Breast epithelium (tissue), 3 donors: ENCODE results near the gene KCNIP3.

Experiments used
- POLR2A ChIP-seq: fragments of 450-650 bp; IDR thresholded peaks from one replicate; pipeline ENCODE4 v1.6.1; 2016; ENCODE audit warnings: antibody characterized with exemption, mild to moderate bottlenecking, moderate library complexity
- POLR2AphosphoS5 ChIP-seq, 3 donors: sonication (generic); formaldehyde crosslinking; IDR thresholded peaks; one replicate each; pipeline ENCODE4 v1.6.1; 2017; ENCODE audit warnings: antibody characterized with exemption in 3 of 3
- TF ChIP-seq, protein P1 (sequence below), 3 donors: fragments of 450-650 bp; IDR thresholded peaks; one replicate each; pipeline ENCODE4 v1.5.1; 2016 to 2017; ENCODE audit warnings: antibody characterized with exemption in 3 of 3, mild to moderate bottlenecking in 3 of 3, moderate library complexity in 3 of 3

DNA sequence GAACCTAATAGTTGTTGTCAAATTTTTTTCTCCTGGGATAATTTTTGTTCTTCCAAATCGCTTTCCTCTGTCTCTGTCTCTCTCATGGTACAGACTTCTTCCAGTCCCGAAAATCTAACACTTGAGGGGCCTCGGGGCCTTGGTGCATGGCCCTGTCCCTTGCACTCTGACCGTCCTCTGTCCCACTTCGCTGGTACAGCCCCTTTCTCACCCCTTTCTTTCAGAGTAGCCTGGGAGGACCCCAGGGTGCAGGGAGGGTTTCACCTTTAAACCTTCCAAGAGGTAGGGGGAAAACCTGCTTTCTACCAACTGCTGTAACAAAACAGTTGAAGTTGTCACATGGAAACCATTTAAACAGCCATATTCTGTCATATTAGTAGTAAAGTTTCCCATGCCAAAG is 83.1 kb downstream of the KCNIP3 start:
- TF ChIP-seq POLR2A (no peak), POLR2AphosphoS5 (IDR thresholded peaks at IDR 0.05) (no peak)
- TF ChIP-seq, protein P1, sequence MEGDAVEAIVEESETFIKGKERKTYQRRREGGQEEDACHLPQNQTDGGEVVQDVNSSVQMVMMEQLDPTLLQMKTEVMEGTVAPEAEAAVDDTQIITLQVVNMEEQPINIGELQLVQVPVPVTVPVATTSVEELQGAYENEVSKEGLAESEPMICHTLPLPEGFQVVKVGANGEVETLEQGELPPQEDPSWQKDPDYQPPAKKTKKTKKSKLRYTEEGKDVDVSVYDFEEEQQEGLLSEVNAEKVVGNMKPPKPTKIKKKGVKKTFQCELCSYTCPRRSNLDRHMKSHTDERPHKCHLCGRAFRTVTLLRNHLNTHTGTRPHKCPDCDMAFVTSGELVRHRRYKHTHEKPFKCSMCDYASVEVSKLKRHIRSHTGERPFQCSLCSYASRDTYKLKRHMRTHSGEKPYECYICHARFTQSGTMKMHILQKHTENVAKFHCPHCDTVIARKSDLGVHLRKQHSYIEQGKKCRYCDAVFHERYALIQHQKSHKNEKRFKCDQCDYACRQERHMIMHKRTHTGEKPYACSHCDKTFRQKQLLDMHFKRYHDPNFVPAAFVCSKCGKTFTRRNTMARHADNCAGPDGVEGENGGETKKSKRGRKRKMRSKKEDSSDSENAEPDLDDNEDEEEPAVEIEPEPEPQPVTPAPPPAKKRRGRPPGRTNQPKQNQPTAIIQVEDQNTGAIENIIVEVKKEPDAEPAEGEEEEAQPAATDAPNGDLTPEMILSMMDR (IDR thresholded peaks at IDR 0.05) = no peak
